ENCODE data around the gene TOP2A. TPM values are rescaled to one million over a fixed set of nuclear protein-coding genes. Genes with fewer than 3 reads are reported as not detected.

Gene TOP2A
- total RNA-seq, 4 donors from 2014 or later, result 0.26 to 1.6 (median 1.0) TPM

DNA sequence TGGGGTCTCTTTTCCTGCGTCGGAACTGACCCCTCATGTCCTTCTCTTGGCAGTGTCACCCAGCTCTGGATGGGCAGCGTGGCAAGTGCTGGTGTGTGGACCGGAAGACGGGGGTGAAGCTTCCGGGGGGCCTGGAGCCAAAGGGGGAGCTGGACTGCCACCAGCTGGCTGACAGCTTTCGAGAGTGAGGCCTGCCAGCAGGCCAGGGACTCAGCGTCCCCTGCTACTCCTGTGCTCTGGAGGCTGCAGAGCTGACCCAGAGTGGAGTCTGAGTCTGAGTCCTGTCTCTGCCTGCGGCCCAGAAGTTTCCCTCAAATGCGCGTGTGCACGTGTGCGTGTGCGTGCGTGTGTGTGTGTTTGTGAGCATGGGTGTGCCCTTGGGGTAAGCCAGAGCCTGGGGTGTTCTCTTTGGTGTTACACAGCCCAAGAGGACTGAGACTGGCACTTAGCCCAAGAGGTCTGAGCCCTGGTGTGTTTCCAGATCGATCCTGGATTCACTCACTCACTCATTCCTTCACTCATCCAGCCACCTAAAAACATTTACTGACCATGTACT is 38.8 kb upstream of the TOP2A start:
- in situ Hi-C loops (cut with MboI; ENCODE audit: low sequenced_read_pairs in 4 of 4), result no loop called here
- Histone ChIP-seq H3K4me1 (peaks cover 6 to 12% of the 10 kb centered on the region in 2 donors), H3K27me3 (no peaks in the 10 kb centered on the region), H3K9me3 (no peaks in the 10 kb centered on the region), H3K36me3 (peaks cover 0 to 7% of the 10 kb centered on the region in 2 donors), H3K27ac (peak overlapping the region in 2 of 4 donors; percentile 27 to 28), H3K4me3 (no peak overlapping the region)
- no peak for TF ChIP-seq POLR2A (IDR thresholded peaks at IDR 0.05)
- TF ChIP-seq, protein P1, sequence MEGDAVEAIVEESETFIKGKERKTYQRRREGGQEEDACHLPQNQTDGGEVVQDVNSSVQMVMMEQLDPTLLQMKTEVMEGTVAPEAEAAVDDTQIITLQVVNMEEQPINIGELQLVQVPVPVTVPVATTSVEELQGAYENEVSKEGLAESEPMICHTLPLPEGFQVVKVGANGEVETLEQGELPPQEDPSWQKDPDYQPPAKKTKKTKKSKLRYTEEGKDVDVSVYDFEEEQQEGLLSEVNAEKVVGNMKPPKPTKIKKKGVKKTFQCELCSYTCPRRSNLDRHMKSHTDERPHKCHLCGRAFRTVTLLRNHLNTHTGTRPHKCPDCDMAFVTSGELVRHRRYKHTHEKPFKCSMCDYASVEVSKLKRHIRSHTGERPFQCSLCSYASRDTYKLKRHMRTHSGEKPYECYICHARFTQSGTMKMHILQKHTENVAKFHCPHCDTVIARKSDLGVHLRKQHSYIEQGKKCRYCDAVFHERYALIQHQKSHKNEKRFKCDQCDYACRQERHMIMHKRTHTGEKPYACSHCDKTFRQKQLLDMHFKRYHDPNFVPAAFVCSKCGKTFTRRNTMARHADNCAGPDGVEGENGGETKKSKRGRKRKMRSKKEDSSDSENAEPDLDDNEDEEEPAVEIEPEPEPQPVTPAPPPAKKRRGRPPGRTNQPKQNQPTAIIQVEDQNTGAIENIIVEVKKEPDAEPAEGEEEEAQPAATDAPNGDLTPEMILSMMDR (IDR thresholded peaks at IDR 0.05 in 4 of 5, conservative IDR thresholded peaks at IDR 0.05 in 1 of 5), result no peak
- intact Hi-C loops (cut with DNase I; ENCODE audit: low total_unique reads), result no loop called here
- ATAC-seq (no peak), DNase-seq (no peak)

DNA sequence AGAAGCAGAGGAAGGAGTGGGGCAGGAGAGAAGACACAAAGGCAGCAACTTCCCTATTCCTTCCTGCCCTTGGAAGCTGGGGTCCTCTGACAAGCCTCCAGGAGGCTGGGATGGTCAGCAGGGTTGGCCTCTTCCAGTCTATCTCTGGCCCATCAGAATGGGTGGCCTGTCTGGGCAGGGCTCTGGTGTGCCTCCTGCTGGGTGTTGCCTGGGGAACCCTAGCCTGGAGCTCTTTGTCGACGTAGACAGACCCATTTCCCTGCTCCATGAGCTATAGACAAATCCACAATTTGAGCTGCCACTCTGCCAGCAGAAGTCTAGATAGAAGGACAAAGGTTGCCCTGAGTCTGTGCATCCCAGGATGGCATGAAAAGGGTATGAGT is 36.9 kb upstream of the TOP2A start:
- Histone ChIP-seq H3K4me1 (peaks cover 20 to 24% of the 10 kb centered on the region in 2 donors), H3K9me3 (no peaks in the 10 kb centered on the region), H3K27me3 (no peaks in the 10 kb centered on the region), H3K27ac (no peak overlapping the region), H3K4me3 (no peak overlapping the region), H3K36me3 (peaks cover 0 to 7% of the 10 kb centered on the region in 2 donors)
- no peak for TF ChIP-seq POLR2A (IDR thresholded peaks at IDR 0.05)
- TF ChIP-seq, protein P1 (IDR thresholded peaks at IDR 0.05 in 4 of 5, conservative IDR thresholded peaks at IDR 0.05 in 1 of 5), result no peak
- in situ Hi-C loops (cut with MboI; ENCODE audit: low sequenced_read_pairs in 4 of 4) (no loop called here), intact Hi-C loops (cut with DNase I; ENCODE audit: low total_unique reads) (no loop called here)
- DNase-seq (no peak), ATAC-seq (no peak)

DNA sequence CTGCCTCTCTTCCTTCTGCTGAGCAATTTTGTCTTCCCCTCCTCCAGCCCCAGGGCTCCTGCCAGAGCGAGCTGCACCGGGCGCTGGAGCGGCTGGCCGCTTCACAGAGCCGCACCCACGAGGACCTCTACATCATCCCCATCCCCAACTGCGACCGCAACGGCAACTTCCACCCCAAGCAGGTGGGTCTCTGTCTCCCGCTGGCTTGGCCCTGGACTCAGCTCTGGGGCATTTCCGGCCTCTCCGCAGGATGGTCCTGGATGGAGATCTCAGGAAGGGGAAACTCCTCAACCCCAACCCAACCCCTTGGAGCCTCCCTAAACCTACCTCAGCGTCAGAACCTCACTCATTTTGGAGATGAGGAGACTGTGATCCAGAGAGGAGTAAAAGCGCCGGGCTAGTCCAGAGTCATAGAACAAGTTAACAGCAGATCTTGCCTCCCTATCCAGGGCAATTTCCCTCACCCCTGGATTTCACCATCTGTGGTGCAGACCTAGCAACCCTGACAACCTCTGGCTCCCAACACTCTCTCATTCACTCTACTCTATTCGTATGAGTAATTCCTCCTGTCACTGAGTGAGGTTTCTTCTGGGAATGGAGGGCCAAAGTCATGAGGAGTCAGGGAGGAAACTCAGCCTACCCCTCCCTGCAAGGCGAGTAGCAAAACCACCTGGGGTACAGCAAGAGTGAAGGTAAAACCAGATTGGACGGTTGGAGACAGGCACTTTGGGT is 36.4 kb upstream of the TOP2A start:
- Histone ChIP-seq H3K9me3 (no peaks in the 10 kb centered on the region), H3K4me3 (no peak overlapping the region), H3K4me1 (peaks cover 23 to 27% of the 10 kb centered on the region in 2 donors), H3K27me3 (no peaks in the 10 kb centered on the region), H3K27ac (peak overlapping the region in 1 of 4 donors; percentile 13), H3K36me3 (peaks cover 0 to 7% of the 10 kb centered on the region in 2 donors)
- DNase-seq, result no peak
- intact Hi-C loops (cut with DNase I; ENCODE audit: low total_unique reads) (no loop called here), in situ Hi-C loops (cut with MboI; ENCODE audit: low sequenced_read_pairs in 4 of 4) (no loop called here)
- no peak for ATAC-seq
- no peak for TF ChIP-seq POLR2A (IDR thresholded peaks at IDR 0.05)
- TF ChIP-seq, protein P1 (IDR thresholded peaks at IDR 0.05 in 4 of 5, conservative IDR thresholded peaks at IDR 0.05 in 1 of 5), result no peak

DNA sequence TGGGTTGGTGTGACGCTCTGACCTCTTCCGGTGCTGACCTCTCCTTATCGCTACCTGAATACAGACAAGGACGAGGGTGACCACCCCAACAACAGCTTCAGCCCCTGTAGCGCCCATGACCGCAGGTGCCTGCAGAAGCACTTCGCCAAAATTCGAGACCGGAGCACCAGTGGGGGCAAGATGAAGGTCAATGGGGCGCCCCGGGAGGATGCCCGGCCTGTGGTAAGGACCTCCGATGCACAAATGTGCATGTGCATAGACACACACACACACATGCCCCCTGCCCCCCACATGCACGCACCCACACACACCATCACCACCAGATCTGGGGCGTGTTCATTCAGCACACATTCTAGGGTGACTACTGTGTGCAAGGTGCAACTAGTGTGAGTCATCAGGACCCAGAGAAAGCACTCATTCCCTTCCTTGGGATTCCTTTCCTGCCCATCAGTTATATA is 35.3 kb upstream of the TOP2A start:
- no peak for ATAC-seq
- intact Hi-C loops (cut with DNase I; ENCODE audit: low total_unique reads), result no loop called here
- Histone ChIP-seq H3K9me3 (no peaks in the 10 kb centered on the region), H3K4me3 (no peak overlapping the region), H3K27me3 (no peaks in the 10 kb centered on the region), H3K36me3 (peaks cover 0 to 7% of the 10 kb centered on the region in 2 donors), H3K4me1 (peaks cover 34 to 38% of the 10 kb centered on the region in 2 donors), H3K27ac (peak overlapping the region; percentile 50 to 71 (median 65))
- DNase-seq, result no peak
- in situ Hi-C loops (cut with MboI; ENCODE audit: low sequenced_read_pairs in 4 of 4), result no loop called here
- TF ChIP-seq, protein P1 (IDR thresholded peaks at IDR 0.05 in 4 of 5, conservative IDR thresholded peaks at IDR 0.05 in 1 of 5), result no peak
- TF ChIP-seq POLR2A (IDR thresholded peaks at IDR 0.05), result no peak
